Measurements from ENCODE around the gene SLC8A3.

Gene SLC8A3

DNA sequence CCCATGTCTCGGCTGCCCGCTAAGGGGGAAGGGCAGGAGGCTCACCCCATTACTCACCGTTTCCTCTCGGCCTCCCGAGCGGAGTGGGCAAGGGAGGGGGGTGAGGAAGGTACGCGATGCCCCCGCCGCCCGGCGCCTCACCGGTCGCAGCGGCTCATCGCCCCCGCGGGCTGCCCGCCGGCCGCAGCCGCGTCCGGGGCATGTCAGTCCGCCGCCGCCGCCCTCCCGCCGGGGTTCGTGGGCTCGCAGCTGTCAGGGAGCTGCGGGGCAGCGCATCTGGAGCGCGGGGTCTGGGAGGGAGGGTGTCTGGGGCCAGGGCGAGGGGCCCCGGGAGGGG lies 461 bp downstream of the SLC8A3 start:
- DNase-seq (ENCODE audit: insufficient read length, low spot score) (no peak), FAIRE-seq (no peak)
- TF ChIP-seq, protein P1, sequence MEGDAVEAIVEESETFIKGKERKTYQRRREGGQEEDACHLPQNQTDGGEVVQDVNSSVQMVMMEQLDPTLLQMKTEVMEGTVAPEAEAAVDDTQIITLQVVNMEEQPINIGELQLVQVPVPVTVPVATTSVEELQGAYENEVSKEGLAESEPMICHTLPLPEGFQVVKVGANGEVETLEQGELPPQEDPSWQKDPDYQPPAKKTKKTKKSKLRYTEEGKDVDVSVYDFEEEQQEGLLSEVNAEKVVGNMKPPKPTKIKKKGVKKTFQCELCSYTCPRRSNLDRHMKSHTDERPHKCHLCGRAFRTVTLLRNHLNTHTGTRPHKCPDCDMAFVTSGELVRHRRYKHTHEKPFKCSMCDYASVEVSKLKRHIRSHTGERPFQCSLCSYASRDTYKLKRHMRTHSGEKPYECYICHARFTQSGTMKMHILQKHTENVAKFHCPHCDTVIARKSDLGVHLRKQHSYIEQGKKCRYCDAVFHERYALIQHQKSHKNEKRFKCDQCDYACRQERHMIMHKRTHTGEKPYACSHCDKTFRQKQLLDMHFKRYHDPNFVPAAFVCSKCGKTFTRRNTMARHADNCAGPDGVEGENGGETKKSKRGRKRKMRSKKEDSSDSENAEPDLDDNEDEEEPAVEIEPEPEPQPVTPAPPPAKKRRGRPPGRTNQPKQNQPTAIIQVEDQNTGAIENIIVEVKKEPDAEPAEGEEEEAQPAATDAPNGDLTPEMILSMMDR (IDR thresholded peaks at IDR 0.05; ENCODE audit: insufficient read depth, missing control alignments) = no peak

DNA sequence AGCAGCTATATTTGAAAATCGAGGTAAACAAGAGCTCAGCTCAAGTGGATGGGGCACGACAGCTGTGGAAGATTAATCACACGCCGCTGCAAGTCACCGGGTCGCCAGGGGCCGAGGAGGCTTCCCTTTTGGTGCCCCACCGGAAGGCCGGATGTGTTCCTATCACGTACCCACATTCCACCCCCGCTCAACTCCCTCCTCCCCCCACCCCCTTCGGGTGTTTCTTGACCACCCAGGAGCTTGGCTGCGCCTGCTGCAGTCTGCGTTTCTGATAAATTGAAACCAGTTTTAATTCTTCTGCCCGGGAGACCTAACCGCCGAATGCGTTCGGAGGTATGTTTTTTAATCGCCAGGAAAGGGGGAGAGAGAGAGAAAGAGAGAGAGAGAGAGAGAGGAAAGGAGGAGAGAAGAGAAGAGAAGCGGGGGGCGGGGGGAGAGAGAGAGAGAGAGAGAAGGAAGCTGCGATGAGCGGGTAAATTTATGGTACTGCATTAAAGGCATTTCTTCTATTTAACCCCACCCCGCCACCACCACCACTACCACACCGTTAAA lies 1.8 kb downstream of the SLC8A3 start:
- DNase-seq (ENCODE audit: insufficient read length, low spot score) (no peak), FAIRE-seq (no peak)
- TF ChIP-seq, protein P1 (IDR thresholded peaks at IDR 0.05; ENCODE audit: insufficient read depth, missing control alignments) = no peak

DNA sequence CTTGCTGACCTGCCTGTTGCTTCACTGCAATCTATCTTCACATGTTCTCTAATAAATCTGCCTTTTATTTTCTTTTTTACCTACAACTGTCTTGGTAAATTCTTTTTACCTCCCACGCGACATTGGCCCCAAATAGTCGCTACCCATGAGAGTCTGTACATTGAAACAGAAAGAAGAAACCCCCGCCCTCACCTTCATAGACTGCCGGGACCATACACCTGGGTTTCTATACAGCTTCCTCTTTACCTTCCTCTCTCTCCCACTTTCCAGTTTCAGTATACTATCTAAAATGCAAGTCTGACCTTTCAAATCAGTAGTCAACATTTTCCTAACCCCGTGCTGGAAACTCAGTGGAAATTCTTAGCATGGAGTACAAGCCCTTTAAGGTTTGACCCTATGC lies 4.8 kb downstream of the SLC8A3 start:
- no peak for FAIRE-seq
- DNase-seq (ENCODE audit: insufficient read length, low spot score) = no peak

DNA sequence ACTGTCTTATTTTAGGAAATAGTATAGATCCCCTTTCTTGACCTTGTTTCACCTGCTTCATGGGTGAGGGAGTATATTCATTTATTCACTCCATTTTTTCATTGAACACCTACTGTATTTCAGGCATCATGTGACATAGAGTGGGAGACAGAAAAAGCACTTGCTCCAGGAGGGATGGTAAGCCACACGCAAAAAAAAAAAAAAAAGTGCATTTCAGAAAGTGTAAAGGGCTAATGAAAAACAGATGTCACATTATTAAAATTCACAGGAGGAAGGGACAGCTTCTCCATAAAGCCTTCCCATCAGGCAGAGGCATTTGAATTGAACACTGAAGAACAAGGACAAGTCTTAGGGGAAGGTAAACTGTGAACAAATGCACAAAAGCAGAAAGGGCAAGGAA lies 7.5 kb downstream of the SLC8A3 start:
- DNase-seq (ENCODE audit: insufficient read length, low spot score) (no peak), FAIRE-seq (no peak)
- TF ChIP-seq, protein P1 (IDR thresholded peaks at IDR 0.05; ENCODE audit: insufficient read depth, missing control alignments) = no peak

More for the DNA sequence above, 4.8 kb downstream of the SLC8A3 start:
- TF ChIP-seq, protein P1 (IDR thresholded peaks at IDR 0.05; ENCODE audit: insufficient read depth, missing control alignments) = no peak

DNA sequence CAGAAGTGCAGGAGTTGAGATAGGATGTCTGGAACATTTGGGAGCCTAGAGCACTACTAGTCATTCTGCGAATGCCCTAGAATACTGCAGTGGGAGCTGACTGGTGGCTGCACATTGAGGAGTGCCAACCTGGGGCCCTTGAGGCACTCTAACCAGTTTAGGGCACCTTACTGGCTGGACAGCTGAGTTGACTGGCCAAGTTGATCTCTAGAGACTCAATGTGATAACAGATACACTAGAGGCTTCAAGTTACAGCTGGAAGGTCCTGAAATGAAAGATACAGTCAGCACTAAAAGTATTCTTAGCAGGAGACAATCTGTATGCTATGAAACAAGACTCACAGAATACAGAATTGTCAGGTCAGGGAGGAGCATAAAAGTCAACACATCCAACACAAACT lies 8.0 kb downstream of the SLC8A3 start:
- TF ChIP-seq, protein P1 (IDR thresholded peaks at IDR 0.05; ENCODE audit: insufficient read depth, missing control alignments) = no peak
- FAIRE-seq (no peak), DNase-seq (ENCODE audit: insufficient read length, low spot score) (no peak)

DNA sequence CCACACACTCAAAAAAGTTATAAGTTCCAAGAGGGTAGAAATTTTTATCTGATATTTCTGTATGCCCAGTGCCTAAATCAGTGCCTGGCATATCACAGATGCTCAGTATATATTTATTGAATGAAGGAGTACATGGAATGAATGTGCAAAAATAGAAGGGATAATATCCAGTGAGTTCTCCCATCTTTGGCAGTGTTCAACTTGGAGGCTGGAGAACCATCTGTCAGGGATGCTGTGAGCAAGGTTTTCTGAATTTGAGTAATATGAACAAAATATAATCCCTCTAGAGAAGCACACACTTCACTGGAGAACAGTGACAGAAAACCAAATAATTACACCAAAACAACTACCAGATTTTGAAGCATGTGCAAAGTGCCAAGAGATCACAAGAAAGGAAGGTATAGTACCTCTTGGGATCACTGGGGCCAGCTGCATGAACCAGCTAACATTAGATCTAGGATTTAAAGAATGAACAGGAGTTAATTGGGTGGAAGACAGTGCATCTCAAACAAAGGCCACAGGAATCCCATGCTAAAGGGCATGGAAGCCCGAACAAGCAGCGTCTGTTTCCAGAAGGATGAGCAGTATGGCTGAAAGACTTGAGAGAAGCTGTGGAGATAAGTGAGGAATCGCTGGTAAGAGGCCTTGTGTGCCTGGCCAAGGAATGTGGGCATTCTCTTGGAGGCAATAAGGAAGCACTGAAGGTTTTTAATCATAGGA lies 11.5 kb downstream of the SLC8A3 start:
- TF ChIP-seq, protein P1 (IDR thresholded peaks at IDR 0.05; ENCODE audit: insufficient read depth, missing control alignments) = no peak
- DNase-seq (ENCODE audit: insufficient read length, low spot score) (no peak), FAIRE-seq (no peak)

DNA sequence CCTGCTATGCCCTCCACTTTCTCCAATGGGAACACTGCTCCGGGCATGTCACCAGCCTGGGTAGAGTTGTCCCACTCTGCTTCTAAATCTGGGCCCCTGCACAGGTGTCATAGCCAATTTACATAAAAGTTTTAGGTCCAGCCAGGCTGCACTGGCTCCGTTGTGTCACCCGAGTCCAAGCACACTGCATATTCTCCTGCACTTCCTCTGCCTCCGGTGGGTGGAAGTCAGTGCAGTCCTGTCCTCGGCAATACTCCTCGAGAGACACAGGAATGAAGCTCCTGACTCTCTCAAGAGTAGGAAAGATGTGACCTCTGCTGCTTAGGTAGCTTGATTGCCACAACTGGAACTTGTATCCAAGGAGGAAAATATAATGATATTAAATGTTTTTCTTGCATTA lies 15.2 kb downstream of the SLC8A3 start:
- TF ChIP-seq, protein P1 (IDR thresholded peaks at IDR 0.05; ENCODE audit: insufficient read depth, missing control alignments) = no peak
- no peak for DNase-seq (ENCODE audit: insufficient read length, low spot score)
- no peak for FAIRE-seq

All from D721Med (cell line).